Nephron (organoid): ENCODE measurements around the gene GARIN1A.

Experiments used
- H3K27ac Mint-ChIP-seq, 3 experiments: 2 replicates each; pipeline ENCODE4 v1.8.0; 2020; ENCODE audit warnings: mixed read lengths in 3 of 3, mild to moderate bottlenecking in 2 of 3, moderate library complexity in 1 of 3
- H3K27me3 Mint-ChIP-seq: 2 replicates; pipeline ENCODE4 v1.8.0; 2021; ENCODE audit warnings: low read depth, mild to moderate bottlenecking, moderate library complexity, mixed read lengths
- H3K36me3 Mint-ChIP-seq: 2 replicates; pipeline ENCODE4 v1.8.0; 2020; ENCODE audit warnings: low read depth, mixed read lengths
- H3K4me1 Mint-ChIP-seq: 2 replicates; pipeline ENCODE4 v1.8.0; 2020; ENCODE audit warnings: mixed read lengths
- H3K4me3 Mint-ChIP-seq, 3 experiments: 2 replicates each; pipeline ENCODE4 v1.8.0; 2020; ENCODE audit warnings: mild to moderate bottlenecking in 3 of 3, mixed read lengths in 3 of 3, moderate library complexity in 2 of 3
- H3K9me3 Mint-ChIP-seq: 2 replicates; pipeline ENCODE4 v1.8.0; 2020; ENCODE audit warnings: mixed read lengths
- TF ChIP-seq, protein P1 (sequence below), 3 experiments: fragments of 200-600 bp; sonication (generic); IDR thresholded peaks; one replicate each; pipeline ENCODE4 v1.5.0; 2021; ENCODE audit warnings: antibody characterized with exemption in 3 of 3; ENCODE audit not compliant: unreplicated experiment in 3 of 3

GARIN1A gene

GRCh38 chr7:128694738-128695137 is 22.6 kb downstream of the GARIN1A start:
- Mint-ChIP-seq H3K4me1 (peaks cover 12% of the 10 kb centered on the region), H3K4me3 (no peak overlapping the region), H3K36me3 (peaks cover 4% of the 10 kb centered on the region), H3K27ac (no peak overlapping the region), H3K27me3 (peaks cover 48% of the 10 kb centered on the region), H3K9me3 (no peaks in the 10 kb centered on the region)
- TF ChIP-seq, protein P1, sequence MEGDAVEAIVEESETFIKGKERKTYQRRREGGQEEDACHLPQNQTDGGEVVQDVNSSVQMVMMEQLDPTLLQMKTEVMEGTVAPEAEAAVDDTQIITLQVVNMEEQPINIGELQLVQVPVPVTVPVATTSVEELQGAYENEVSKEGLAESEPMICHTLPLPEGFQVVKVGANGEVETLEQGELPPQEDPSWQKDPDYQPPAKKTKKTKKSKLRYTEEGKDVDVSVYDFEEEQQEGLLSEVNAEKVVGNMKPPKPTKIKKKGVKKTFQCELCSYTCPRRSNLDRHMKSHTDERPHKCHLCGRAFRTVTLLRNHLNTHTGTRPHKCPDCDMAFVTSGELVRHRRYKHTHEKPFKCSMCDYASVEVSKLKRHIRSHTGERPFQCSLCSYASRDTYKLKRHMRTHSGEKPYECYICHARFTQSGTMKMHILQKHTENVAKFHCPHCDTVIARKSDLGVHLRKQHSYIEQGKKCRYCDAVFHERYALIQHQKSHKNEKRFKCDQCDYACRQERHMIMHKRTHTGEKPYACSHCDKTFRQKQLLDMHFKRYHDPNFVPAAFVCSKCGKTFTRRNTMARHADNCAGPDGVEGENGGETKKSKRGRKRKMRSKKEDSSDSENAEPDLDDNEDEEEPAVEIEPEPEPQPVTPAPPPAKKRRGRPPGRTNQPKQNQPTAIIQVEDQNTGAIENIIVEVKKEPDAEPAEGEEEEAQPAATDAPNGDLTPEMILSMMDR (IDR thresholded peaks at IDR 0.05; ENCODE audit: unreplicated experiment in 3 of 3): no peak

GRCh38 chr7:128697302-128697905 is 25.3 kb downstream of the GARIN1A start:
- Mint-ChIP-seq H3K4me3 (peak overlapping the region; percentile 92), H3K9me3 (no peaks in the 10 kb centered on the region), H3K27ac (no peak overlapping the region), H3K36me3 (no peaks in the 10 kb centered on the region), H3K27me3 (peaks cover 61% of the 10 kb centered on the region), H3K4me1 (peaks cover 9% of the 10 kb centered on the region)
- TF ChIP-seq, protein P1 (IDR thresholded peaks at IDR 0.05; ENCODE audit: unreplicated experiment in 3 of 3): peak in 2 of 3 experiments; percentile 34 to 38

GRCh38 chr7:128699196-128699712 is 27.2 kb downstream of the GARIN1A start:
- Mint-ChIP-seq H3K27ac (no peak overlapping the region), H3K4me3 (no peak overlapping the region), H3K4me1 (no peaks in the 10 kb centered on the region), H3K9me3 (no peaks in the 10 kb centered on the region), H3K27me3 (peaks cover 68% of the 10 kb centered on the region), H3K36me3 (no peaks in the 10 kb centered on the region)
- TF ChIP-seq, protein P1 (IDR thresholded peaks at IDR 0.05; ENCODE audit: unreplicated experiment in 3 of 3): no peak

DNA sequence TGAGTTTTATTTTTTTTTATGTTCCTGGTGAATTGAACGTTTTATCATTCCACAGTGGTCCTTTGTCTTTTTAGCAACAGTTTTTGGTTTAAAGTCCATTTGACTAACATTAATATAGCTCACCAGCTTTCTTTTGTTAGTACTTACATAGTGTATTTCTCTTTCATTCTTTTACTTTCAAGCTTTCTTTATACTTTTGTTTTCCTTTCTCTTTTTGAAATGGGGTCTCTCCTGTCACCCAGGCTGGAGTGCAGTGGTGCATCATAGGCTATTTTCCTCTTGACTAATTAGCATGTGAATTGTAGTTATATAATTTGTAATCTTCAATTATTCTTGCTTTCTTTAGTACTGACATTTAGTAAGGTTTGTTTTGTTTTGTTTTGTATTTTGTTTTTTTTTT is 27.8 kb downstream of the GARIN1A start:
- H3K4me3 Mint-ChIP-seq: no peak overlapping the region
- no peak overlapping the region for H3K27ac Mint-ChIP-seq
- H3K4me1 Mint-ChIP-seq: no peaks in the 10 kb centered on the region
- TF ChIP-seq, protein P1 (IDR thresholded peaks at IDR 0.05; ENCODE audit: unreplicated experiment in 3 of 3): no peak
- H3K9me3 Mint-ChIP-seq: no peaks in the 10 kb centered on the region
- H3K27me3 Mint-ChIP-seq: peaks cover 72% of the 10 kb centered on the region
- no peaks in the 10 kb centered on the region for H3K36me3 Mint-ChIP-seq

- Mint-ChIP-seq H3K4me1 (no peaks in the 10 kb centered on the region), H3K36me3 (no peaks in the 10 kb centered on the region), H3K4me3 (no peak overlapping the region), H3K27me3 (peaks cover 63% of the 10 kb centered on the region), H3K27ac (no peak overlapping the region), H3K9me3 (no peaks in the 10 kb centered on the region)
- TF ChIP-seq, protein P1 (IDR thresholded peaks at IDR 0.05; ENCODE audit: unreplicated experiment in 3 of 3): no peak
Measured at GRCh38 chr7:128701062-128701785, 29.1 kb downstream of the GARIN1A start.
